ENCODE results near the gene TMEM179B. TPM values are rescaled to one million over a fixed set of nuclear protein-coding genes. Genes with fewer than 3 reads are reported as not detected.

Gene TMEM179B
- polyA plus RNA-seq, 3 donors: 95.8 to 236 (median 220) TPM

DNA sequence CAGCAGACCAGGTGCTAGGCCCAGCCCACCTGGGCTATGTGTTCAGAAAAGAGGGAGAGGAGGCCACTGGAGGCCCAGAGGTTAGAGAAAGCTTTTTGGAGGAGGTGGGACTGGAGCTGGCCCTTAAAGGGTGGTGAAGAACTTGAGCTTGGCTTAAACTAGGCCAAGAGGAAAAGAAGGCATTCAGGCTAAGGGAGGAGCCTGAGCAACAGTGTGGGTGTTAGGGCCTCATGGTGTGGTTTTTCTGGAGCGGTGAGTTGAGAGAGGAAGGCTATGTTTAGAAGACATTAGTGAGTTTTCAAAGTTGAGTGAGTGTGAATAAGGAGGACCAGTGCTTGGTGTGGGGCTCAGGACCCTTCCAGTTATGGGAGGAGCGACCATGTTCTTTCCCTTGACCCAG, 9.8 kb upstream of the TMEM179B start:
- peaks cover 8 to 14% of the 10 kb centered on the region in 2 donors for H3K4me1 ChIP-seq (ENCODE audit: control insufficient read depth in 1 of 2, insufficient read depth in 2 of 2, low read length in 2 of 2)
- TF ChIP-seq, protein P1, sequence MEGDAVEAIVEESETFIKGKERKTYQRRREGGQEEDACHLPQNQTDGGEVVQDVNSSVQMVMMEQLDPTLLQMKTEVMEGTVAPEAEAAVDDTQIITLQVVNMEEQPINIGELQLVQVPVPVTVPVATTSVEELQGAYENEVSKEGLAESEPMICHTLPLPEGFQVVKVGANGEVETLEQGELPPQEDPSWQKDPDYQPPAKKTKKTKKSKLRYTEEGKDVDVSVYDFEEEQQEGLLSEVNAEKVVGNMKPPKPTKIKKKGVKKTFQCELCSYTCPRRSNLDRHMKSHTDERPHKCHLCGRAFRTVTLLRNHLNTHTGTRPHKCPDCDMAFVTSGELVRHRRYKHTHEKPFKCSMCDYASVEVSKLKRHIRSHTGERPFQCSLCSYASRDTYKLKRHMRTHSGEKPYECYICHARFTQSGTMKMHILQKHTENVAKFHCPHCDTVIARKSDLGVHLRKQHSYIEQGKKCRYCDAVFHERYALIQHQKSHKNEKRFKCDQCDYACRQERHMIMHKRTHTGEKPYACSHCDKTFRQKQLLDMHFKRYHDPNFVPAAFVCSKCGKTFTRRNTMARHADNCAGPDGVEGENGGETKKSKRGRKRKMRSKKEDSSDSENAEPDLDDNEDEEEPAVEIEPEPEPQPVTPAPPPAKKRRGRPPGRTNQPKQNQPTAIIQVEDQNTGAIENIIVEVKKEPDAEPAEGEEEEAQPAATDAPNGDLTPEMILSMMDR (IDR thresholded peaks at IDR 0.05): no peak
- Mint-ChIP-seq H3K36me3 (peaks cover 41 to 64% of the 10 kb centered on the region in 2 donors), H3K4me1 (peaks cover 12% of the 10 kb centered on the region), H3K27ac (peak overlapping the region in 3 of 7 donors; percentile 27 to 48 (median 31)), H3K4me3 (no peak overlapping the region), H3K27me3 (ENCODE audit: low read depth in 3 of 3) (peaks cover 0 to 1% (median 0%) of the 10 kb centered on the region in 3 donors), H3K9me3 (peaks cover 0 to 7% (median 0%) of the 10 kb centered on the region in 7 donors)
- 94% methylated on average over 2 of the region's 2 CpGs for WGBS (ENCODE audit: insufficient coverage)
- no peaks in the 10 kb centered on the region for H3K27me3 ChIP-seq (ENCODE audit: control insufficient read depth in 2 of 2, insufficient read depth in 2 of 2, low read length in 2 of 2)
- no peak overlapping the region for H3K9ac ChIP-seq (ENCODE audit: insufficient read depth, low read length, poor library complexity, severe bottlenecking)
- H3K4me3 ChIP-seq (replicated peaks in 1 of 3; ENCODE audit: low read depth in 2 of 3, low read length in 3 of 3): no peak overlapping the region
- no peaks in the 10 kb centered on the region for H4K20me1 ChIP-seq (ENCODE audit: insufficient read depth, low read length)
- H2AFZ ChIP-seq (ENCODE audit: insufficient read depth, low read depth, low read length, poor library complexity, severe bottlenecking): no peak overlapping the region
- no peak for DNase-seq
- H3K36me3 ChIP-seq (replicated peaks in 1 of 2; ENCODE audit: control insufficient read depth in 1 of 2, insufficient read depth in 2 of 2, low read length in 2 of 2): peaks cover 35 to 42% of the 10 kb centered on the region in 2 donors
- H3K27ac ChIP-seq (ENCODE audit: low read depth in 1 of 2, low read length in 2 of 2): no peak overlapping the region
- intact Hi-C loops (cut with micrococcal nuclease): no loop called here
- H3K4me2 ChIP-seq (replicated peaks; ENCODE audit: extremely low read depth, low read length, poor library complexity, severe bottlenecking): no peak overlapping the region
- no peaks in the 10 kb centered on the region for H3K9me3 ChIP-seq (replicated peaks in 1 of 2; ENCODE audit: control insufficient read depth in 1 of 2, insufficient read depth in 1 of 2, low read length in 2 of 2)
- H3K79me2 ChIP-seq (ENCODE audit: insufficient read depth, low read length): peaks cover 17% of the 10 kb centered on the region

DNA sequence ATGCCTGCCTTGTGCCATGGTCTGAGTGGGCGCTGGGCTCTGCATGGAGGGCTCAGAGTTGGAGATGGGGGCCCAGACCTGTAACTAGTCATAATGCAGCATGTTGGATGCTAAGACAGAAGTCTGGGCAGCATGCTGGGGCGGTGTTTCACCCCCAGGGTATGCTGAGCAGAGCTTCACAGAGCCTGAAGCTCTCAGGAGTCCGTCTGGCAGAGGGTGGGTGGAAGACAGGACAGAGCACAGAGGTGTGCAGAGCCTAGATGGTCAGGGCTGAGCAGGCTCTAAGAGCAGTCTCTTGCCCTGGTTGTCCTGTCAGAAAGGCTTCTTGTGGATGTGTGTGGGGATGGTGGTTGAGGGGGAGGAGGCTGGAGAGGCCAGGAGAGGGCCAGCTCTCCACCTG, 8.8 kb upstream of the TMEM179B start:
- Histone ChIP-seq H3K4me3 (replicated peaks in 1 of 3; ENCODE audit: low read depth in 2 of 3, low read length in 3 of 3) (no peak overlapping the region), H2AFZ (ENCODE audit: insufficient read depth, low read depth, low read length, poor library complexity, severe bottlenecking) (no peak overlapping the region), H3K36me3 (replicated peaks in 1 of 2; ENCODE audit: control insufficient read depth in 1 of 2, insufficient read depth in 2 of 2, low read length in 2 of 2) (peaks cover 38 to 49% of the 10 kb centered on the region in 2 donors), H4K20me1 (ENCODE audit: insufficient read depth, low read length) (no peaks in the 10 kb centered on the region), H3K9me3 (replicated peaks in 1 of 2; ENCODE audit: control insufficient read depth in 1 of 2, insufficient read depth in 1 of 2, low read length in 2 of 2) (no peaks in the 10 kb centered on the region), H3K4me2 (replicated peaks; ENCODE audit: extremely low read depth, low read length, poor library complexity, severe bottlenecking) (no peak overlapping the region), H3K27me3 (ENCODE audit: control insufficient read depth in 2 of 2, insufficient read depth in 2 of 2, low read length in 2 of 2) (no peaks in the 10 kb centered on the region), H3K9ac (ENCODE audit: insufficient read depth, low read length, poor library complexity, severe bottlenecking) (no peak overlapping the region), H3K4me1 (ENCODE audit: control insufficient read depth in 1 of 2, insufficient read depth in 2 of 2, low read length in 2 of 2) (peaks cover 8 to 14% of the 10 kb centered on the region in 2 donors), H3K79me2 (ENCODE audit: insufficient read depth, low read length) (peaks cover 7% of the 10 kb centered on the region), H3K27ac (ENCODE audit: low read depth in 1 of 2, low read length in 2 of 2) (no peak overlapping the region)
- H3K36me3 Mint-ChIP-seq: peaks cover 47 to 72% of the 10 kb centered on the region in 2 donors
- intact Hi-C loops (cut with micrococcal nuclease): no loop called here
- WGBS (ENCODE audit: insufficient coverage): 100% methylated on average over 3 of the region's 3 CpGs
- H3K27me3 Mint-ChIP-seq (ENCODE audit: low read depth in 3 of 3): peaks cover 0 to 1% (median 0%) of the 10 kb centered on the region in 3 donors
- DNase-seq: no peak
- no peak overlapping the region for H3K4me3 Mint-ChIP-seq
- TF ChIP-seq, protein P1 (IDR thresholded peaks at IDR 0.05): no peak
- peaks cover 12% of the 10 kb centered on the region for H3K4me1 Mint-ChIP-seq
- peak overlapping the region in 3 of 7 donors; percentile 37 to 74 (median 52) for H3K27ac Mint-ChIP-seq
- H3K9me3 Mint-ChIP-seq: peaks cover 0 to 7% (median 2%) of the 10 kb centered on the region in 7 donors

Data from CD14-positive monocyte (primary cell).